Measurements from ENCODE around the gene FARSA. TPM values are rescaled to one million over a fixed set of nuclear protein-coding genes. Genes with fewer than 3 reads are reported as not detected.
A peak's percentile ranks its signal among the peaks of the same experiment; 100 is the strongest.

FARSA gene
- total and polyA plus RNA-seq, 2 of the 13 experiments (the other 11 are each of a cell fraction or from before 2014, with no cell fraction given) = 25.9 to 72.0 TPM

DNA sequence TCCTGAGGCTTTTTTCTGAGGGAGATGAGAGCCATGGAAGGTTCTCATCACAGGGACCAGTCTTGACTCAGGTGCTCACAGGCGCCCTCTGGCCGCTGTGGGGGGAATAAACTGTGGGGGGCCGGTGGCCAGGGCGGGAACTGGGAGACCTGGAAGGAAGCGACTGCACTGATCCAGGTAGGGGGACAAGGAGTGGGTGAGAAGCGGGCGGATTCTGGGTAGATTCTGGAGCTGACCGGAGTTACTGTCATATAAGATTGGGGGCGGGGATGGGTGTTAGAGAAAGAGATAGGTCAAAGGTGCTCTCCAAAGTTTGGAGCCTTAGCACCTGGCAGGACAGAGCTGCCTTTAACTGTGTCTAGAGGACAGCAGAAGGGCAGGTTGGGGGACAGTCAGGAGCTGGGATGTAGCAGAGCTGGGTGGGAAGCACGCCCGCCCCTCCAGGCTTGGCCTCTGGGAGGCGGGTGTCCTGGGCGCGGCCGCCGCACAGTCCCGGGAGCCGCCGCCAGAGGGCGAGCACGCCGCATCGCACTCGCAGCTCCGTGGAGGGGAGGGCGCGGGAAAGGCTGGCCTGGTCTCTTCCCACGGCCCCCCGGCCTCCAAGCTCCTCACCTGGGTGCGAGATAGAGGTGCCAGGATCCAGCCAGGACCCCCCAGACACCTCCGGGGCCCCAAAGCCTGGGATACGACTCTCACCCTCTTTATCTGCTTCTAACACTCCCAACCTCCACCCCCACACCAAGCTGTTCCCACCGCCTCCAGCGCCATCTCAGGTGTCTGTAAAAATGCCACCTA is 31.7 kb upstream of the FARSA start (continued):
- TF ChIP-seq REST (IDR thresholded peaks at IDR 0.05; ENCODE audit: borderline replicate concordance in 1 of 2, low read depth in 1 of 2, low read length in 2 of 2) (no peak), ZNF343 (CRISPR knock-in tag; IDR thresholded peaks at IDR 0.05) (no peak), ZKSCAN8 (CRISPR knock-in tag; IDR thresholded peaks at IDR 0.05; ENCODE audit: borderline replicate concordance) (no peak), NONO (IDR thresholded peaks at IDR 0.05) (no peak), NONO (CRISPR knock-in tag; conservative IDR thresholded peaks at IDR 0.05) (no peak; the same call in 1 of the 2 replicates), RAD21 (CRISPR knock-in tag; IDR thresholded peaks at IDR 0.05) (peak; percentile 89), TRAFD1 (CRISPR knock-in tag; IDR thresholded peaks at IDR 0.05; ENCODE audit: borderline replicate concordance) (no peak), ZNF569 (CRISPR knock-in tag; IDR thresholded peaks at IDR 0.05; ENCODE audit: borderline replicate concordance) (no peak), FOXP1 (IDR thresholded peaks at IDR 0.05) (no peak), FOXP1 (CRISPR knock-in tag; IDR thresholded peaks at IDR 0.05) (no peak), MYC (CRISPR knock-in tag; IDR thresholded peaks at IDR 0.05; ENCODE audit: borderline replicate concordance) (peak; percentile 75; the same call in 1 of the 2 replicates), HNRNPLL (IDR thresholded peaks at IDR 0.05; ENCODE audit: low read depth, low read length, poor library complexity, severe bottlenecking) (peak; percentile 41), IRF9 (CRISPR knock-in tag; IDR thresholded peaks at IDR 0.05; ENCODE audit: borderline replicate concordance) (0 out of 2 replicates have a peak, but pooled peaks have one; percentile 28), HNF1B (CRISPR knock-in tag; IDR thresholded peaks at IDR 0.05) (peak; percentile 39; the same call in 1 of the 2 replicates), HNRNPK (IDR thresholded peaks at IDR 0.05; ENCODE audit: low read depth, low read length, poor library complexity, severe bottlenecking) (peak; percentile 22), ZSCAN22 (CRISPR knock-in tag; IDR thresholded peaks at IDR 0.05) (no peak)
- TF ChIP-seq, protein P1, sequence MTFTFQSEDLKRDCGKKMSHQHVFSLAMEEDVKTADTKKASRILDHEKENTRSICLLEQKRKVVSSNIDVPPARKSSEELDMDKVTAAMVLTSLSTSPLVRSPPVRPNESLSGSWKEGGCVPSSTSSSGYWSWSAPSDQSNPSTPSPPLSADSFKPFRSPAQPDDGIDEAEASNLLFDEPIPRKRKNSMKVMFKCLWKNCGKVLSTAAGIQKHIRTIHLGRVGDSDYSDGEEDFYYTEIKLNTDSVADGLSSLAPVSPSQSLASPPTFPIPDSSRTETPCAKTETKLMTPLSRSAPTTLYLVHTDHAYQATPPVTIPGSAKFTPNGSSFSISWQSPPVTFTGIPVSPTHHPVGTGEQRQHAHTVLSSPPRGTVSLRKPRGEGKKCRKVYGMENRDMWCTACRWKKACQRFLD (CRISPR knock-in tag; IDR thresholded peaks at IDR 0.05; ENCODE audit: borderline replicate concordance) = no peak

Data from HepG2 (cell line).